GM18907 (cell line): Measurements from ENCODE around the gene ITM2C.

Experiments used
- ATAC-seq: cut with Tn5 transposase; IDR thresholded peaks from one replicate; pipeline ENCODE4 v1.9.1; 2021; ENCODE audit warnings: mild to moderate bottlenecking, moderate library complexity; ENCODE audit not compliant: unreplicated experiment

Gene ITM2C

GRCh38 chr2:230864605-230865306, at the start of gene ITM2C:
Gene ITM2C, plus strand, starts transcription at chr2:230864942. Its CDS starts 84 bp downstream, at chr2:230865026.
- peak; percentile 54 for ATAC-seq

- ATAC-seq, result no peak
Observed at GRCh38 chr2:230815088-230815487, 49.7 kb upstream of the ITM2C start.

GRCh38 chr2:230816735-230817134, 48.0 kb upstream of the ITM2C start:
- ATAC-seq, result no peak

GRCh38 chr2:230819433-230819832, 45.3 kb upstream of the ITM2C start:
- ATAC-seq, result no peak

GRCh38 chr2:230821261-230821990, 43.3 kb upstream of the ITM2C start:
- no peak for ATAC-seq

GRCh38 chr2:230821991-230822520, 42.7 kb upstream of the ITM2C start:
- no peak for ATAC-seq

- ATAC-seq, result no peak
Observed at GRCh38 chr2:230823264-230823964, 41.3 kb upstream of the ITM2C start.

- peak; percentile 66 for ATAC-seq
Observed at GRCh38 chr2:230824406-230824978, 40.2 kb upstream of the ITM2C start.

- no peak for ATAC-seq
Observed at GRCh38 chr2:230825354-230825753, 39.4 kb upstream of the ITM2C start.

GRCh38 chr2:230827774-230828271, 36.9 kb upstream of the ITM2C start:
- ATAC-seq, result no peak

GRCh38 chr2:230828272-230828961, 36.3 kb upstream of the ITM2C start:
- ATAC-seq, result no peak

GRCh38 chr2:230829293-230829692, 35.4 kb upstream of the ITM2C start:
- ATAC-seq, result no peak

- no peak for ATAC-seq
Observed at GRCh38 chr2:230829959-230830358, 34.8 kb upstream of the ITM2C start.

- ATAC-seq, result no peak
Observed at GRCh38 chr2:230830428-230830827, 34.3 kb upstream of the ITM2C start.

- no peak for ATAC-seq
Observed at GRCh38 chr2:230840301-230840700, 24.4 kb upstream of the ITM2C start.

- ATAC-seq, result no peak
Observed at GRCh38 chr2:230842473-230842872, 22.3 kb upstream of the ITM2C start.

GRCh38 chr2:230843132-230843531, 21.6 kb upstream of the ITM2C start:
- no peak for ATAC-seq

- ATAC-seq, result no peak
Observed at GRCh38 chr2:230846360-230846759, 18.4 kb upstream of the ITM2C start.

GRCh38 chr2:230847883-230848388, 16.8 kb upstream of the ITM2C start:
- ATAC-seq, result peak; percentile 87
